HG03575 (cell line): Measurements from ENCODE around the gene FBXO11.
"Not testable (repeated sequence)": the region's sequence is repeated elsewhere in the genome, so short reads cannot be mapped to it uniquely, and the experiment has no call there.

ENCODE experiments used
- ATAC-seq: cut with Tn5 transposase; IDR thresholded peaks from one replicate; pipeline ENCODE4 v1.9.1; 2021; ENCODE audit not compliant: unreplicated experiment, insufficient number of reproducible peaks, low FRiP score; ENCODE audit errors: extremely low read depth

The FBXO11 gene

DNA sequence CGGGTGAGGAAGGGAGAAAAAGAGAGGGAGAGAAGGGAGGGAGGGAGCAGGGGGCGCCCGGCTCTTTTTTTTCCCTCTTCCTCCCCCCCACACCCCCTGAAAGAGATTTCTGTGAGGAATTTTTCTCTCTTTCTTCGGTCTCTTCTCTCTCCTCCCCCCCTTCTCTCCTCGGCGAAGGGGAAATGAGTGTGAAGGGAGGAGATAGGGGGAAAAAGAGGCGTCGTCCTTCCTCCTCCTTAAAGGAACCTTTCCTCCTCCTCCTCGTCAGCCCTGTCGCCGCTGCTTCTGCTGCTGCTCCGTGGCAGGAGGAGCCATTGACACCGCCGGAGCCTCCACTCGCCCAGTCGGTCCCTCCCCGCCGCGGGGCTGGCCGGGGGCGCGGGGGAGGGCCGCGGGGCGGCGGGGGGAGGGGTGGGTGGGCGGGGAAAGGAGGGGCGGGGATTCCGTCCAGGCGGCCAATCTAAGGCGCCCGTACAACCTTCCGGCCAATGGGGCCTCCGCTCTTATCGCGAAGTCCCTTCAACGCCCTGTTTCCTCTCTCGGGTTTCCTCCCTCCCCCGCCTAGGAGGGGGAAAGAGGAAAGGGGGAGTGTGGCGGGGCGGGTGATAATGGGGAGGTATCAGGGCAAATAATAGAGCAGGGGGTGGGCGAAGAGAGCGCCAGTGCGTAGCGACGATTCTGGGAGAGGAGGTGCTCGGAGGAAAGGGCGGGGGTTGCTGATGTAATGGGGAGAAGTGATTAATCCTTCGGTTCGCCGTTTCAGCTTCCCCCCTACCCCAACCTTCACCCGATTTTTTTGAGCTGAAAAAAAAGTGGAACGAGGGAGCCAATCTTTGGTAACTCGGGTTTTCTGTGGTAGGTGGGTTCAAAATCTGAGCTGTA lies at the start of gene FBXO11:
TSS of gene FBXO11 (minus strand) at position 342 of the 882 bp plus-strand sequence. CDS start 778 bp downstream, outside the sequence.
- peak; percentile 85 for ATAC-seq

DNA sequence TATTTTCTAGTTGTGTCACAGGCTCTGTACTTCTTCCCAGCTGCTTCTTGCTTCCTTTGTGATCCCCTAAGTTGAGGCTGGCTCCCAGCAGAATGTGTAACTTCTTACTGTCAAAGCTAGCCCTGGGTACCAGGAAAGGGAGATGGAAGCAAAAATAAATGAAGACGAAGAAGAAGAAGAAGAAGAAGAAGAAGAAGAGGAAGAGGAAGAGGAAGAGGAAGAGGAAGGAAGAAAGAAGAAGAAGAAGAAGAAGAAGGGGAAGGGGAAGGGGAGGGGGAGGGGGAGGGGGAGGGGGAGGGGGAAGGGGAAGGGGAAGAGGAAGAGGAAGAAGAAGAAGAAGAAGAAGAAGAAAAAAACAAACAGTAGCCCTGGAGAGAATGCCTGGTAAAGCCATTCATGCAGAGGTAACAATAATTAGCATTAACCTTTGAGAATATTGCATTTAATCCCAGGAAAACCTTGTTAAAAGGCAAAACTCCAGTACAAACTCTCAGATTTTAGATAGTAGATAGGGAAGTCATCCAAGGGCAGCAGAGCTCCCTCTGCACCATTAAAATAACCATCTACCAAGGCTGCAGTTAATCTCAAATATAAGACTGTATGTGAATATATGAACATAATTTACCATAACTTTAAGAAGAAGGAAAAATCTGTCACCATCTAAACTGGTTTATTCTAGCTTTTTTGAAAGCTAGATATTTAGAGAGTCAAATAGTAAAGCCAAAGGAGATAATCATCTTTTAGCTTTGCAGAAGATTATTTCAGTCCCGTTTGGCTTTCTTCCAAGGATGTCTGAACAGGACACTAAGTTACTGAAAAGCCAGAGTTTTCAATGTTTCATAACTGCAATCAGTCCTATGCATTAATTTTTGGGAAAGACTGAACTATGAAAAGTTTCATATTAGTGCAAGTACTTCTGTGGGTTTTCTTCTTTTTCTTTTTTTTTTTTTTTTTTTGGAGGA lies 44.3 kb upstream of the FBXO11 start:
- no peak for ATAC-seq

DNA sequence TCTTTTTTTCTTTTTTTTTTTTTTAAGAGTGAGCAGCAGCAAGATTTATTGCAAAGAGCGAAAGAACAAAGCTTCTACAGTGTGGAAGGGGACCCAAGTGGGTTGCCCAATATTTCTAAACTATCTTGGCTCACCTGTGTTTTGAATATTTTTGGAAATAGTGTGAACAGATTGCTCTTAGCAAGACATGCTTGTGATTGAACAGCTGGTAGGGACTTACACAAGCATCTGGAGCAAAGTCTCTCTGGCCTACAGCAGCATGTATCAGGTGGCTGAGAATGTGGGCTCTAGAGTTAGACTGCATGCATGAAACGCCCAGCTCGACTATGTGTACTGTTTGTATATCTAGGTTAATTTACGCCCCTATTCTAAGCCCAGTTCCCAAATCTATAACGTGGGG lies 40.3 kb upstream of the FBXO11 start:
- no peak for ATAC-seq

DNA sequence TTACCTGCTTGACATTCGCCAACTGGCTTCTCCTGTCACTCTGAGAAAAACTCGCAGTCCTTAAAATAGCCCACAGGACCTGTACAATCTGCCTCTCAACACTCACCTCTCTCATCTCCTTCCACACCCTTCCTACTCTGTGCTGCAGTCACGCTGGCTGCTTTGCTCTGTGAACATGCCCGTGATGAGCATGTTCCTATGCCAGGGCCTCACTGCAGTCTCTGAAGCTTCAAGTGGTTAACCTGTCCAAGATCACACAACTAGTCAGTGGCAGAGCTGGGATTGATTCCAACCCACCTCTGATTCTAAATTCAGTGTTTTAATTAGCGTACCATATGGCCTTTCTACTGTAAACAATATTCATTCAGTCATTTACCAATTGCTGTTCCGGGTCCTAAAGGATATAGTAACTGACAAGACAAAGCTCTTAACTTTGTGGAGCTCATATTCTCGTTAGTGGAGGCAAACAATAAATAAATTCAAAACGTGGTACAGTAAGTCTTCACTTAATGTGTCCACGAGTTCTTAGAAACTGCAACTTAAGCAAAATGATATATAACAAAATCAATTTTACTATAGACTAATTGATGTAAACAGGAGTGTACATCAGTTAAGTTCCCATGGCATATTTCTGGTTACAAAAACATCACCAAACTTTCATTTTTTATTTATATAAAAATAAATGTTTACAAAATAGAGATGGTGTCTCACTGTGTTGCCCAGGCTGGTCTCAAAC lies 38.9 kb upstream of the FBXO11 start:
- ATAC-seq = no peak

DNA sequence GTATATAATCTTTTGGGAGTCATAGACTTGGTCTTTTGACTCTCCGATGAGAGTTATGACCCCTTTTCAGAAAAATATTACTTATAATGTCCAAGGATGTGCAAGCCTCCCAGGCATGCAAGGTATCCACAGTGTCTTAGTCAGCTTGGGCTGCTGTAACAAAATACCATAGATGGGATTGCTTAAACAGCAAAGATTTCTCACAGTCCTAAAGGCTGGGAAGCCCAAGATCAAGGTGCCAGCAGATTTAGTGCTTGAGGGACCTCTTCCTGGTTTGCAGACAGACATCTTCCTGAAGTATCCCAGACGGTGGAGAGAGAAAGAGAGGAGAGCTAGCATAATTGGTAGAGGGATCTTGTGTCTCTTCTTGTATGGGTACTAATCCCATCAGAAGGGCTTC lies 35.6 kb upstream of the FBXO11 start:
- no peak for ATAC-seq

DNA sequence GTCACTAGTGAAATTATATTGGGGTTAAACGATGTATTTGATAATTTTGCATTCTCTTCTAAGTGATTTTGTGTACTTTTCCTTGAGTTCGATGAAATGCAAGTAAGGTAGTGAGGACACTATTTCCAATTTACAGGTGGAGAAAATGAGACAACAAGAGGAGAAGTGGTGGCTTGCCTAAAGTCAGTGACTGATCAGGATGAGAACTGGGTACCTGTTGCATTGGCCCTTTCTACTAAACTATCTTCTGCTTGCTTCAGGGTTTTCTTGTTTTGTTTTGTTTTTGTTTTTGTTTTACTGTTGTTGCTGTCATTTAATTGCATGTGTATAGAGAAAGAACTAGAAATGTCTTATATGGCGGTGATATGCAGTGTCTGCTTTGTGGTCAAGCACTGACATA lies 31.4 kb upstream of the FBXO11 start:
- ATAC-seq = no peak

DNA sequence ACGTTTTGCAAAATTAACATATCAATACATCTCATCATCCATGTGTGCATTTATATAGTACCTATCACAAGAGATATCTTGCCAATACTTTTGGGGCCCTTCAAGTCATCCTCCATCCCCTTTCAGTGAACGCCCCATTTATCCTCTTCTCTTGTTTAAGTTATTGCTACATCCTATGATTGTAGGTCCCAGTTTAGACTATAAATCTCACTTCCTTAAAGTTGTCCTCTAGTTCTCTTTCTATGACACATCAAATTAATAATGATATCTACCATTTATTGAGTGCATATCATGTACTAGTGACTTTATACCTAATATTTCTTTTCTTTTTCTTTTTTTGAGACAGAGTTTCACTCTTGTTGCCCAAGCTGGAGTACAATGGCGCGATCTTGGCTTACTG lies 28.8 kb upstream of the FBXO11 start:
- no peak for ATAC-seq

DNA sequence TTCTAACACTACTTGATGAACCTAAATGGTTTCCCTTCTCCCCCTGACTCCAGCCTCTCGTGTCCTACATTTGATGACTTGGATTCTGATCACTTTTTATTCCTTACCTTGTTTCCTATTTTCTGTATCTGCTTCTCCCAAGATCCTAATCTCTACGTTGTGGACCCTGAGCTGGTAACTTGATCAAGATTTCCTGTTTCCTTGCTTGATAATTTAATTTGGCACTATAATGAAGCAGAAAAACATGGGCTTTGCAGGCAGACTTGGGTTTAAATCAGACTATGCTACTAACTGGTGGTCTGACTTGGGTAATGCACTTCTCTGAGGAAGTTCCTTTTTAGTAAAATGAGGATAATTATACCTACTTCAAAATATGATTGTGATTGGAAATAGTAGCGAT lies 11.7 kb upstream of the FBXO11 start:
- ATAC-seq = no peak

DNA sequence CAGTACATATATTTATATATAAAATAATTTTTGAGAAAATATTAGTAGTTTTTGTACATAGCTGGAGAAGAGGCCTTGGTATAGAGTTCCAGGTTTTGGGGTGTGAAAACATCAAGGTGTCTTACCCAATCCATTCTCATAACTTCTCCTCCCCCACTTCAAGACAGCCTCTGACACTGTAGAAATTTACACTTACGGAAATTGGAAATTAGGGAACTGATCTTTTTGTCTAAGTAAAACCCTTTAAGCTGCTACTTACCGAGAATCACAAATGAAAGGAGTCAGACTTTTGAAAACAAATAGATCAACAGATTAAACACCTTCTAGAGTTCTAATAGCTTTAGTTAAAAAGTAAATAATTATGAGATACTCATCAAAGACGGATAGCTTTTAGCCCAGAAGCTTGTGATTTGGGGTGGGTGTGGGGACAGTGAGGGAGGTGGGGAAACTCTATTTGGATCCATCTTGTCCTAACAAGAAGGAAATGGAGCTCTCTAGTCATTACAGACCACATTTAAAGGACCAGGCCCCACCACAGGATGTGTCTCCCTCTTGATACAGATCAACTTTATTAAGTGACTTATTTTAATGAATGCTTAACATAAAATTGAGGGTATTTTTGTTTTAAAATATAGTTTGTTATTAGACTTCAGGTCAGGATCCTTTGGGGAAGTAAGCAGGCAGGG lies 11.1 kb upstream of the FBXO11 start:
- no peak for ATAC-seq

DNA sequence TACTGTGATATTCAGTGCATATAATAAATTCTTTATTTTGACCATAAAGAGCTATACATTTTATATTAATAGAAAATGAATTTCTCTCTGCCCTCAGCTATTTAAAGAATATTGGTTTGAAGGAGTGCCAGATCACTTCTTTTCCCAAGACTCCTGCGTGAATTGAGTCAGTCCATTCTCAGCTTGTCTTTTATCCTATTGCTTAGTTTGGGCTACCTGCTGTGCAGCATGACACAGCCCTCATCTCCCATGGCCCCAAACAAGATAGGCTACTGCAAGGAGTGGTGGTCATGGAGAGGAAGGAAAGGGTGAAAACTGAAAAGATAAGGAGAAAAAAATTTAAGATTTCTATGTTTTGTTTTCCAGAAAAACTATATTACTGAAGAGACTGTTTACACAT lies 10.1 kb upstream of the FBXO11 start:
- ATAC-seq = no peak

DNA sequence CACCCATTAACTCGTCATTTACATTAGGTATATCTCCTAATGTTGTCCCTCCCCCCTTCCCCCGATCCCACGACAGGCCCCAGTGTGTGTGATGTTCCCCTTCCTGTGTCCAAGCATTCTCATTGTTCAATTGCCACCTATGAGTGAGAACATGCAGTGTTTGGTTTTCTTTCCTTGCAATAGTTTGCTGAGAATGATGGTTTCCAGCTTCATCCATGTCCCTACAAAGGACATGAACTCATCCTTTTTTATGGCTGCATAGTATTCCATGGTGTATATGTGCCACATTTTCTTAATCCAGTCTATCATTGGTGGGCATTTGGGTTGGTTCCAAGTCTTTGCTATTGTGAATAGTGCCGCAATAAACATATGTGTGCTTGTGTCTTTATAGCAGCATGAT lies 4.4 kb upstream of the FBXO11 start:
- ATAC-seq = not testable (repeated sequence)

DNA sequence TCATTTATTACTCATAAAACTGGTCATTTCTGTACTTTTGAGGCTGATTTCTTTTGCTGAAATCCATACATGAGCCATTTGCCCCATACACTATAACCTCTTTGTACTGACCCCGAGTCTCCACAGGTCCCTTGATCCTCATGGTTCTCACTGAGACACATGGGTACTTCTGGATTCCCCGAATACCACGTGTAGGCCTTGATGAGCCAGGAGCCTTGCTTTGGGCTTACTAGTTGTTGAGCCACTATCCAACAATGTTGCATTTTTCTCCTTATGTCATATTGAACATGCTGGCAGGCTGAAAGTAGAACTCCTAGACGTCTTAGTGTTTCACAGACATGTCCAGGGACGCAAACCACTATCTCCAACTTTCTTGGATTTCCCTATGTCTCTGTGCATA lies 2.4 kb upstream of the FBXO11 start:
- no peak for ATAC-seq

DNA sequence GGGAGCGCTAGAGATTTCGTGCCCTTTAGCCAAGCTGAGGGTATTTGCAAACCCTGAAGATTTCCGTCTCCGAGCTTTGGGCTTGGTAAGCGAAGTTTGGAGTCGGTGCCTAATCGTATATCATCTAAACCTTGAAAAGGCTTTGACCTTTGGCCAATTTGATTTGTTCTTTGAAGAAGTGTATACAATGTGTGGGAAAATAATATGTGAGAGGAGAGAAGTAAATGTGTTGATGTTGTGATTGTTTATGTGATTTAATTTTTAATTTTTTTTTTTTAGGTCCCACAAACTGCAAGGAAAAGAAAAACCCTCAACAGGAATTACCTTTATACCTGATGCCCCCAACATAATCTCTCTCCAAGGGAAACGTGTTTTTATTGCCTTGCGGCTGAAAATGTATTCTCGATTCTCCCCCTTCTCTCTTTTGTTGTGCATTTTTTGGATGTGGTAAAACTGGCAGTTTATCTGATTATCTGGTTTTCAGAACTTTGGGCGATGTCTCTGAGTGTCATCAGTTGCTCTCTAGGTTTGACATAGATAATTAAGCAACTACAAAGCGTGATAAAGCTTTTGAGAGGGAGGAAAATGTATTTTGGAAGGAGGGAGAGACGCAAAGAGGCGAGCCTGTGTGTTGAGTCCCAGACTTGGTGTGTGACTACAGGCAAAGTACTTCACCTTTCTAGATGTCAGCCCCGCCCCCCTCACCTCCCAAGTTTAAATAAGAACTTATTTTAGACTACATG lies 912 bp upstream of the FBXO11 start:
- ATAC-seq = no peak

DNA sequence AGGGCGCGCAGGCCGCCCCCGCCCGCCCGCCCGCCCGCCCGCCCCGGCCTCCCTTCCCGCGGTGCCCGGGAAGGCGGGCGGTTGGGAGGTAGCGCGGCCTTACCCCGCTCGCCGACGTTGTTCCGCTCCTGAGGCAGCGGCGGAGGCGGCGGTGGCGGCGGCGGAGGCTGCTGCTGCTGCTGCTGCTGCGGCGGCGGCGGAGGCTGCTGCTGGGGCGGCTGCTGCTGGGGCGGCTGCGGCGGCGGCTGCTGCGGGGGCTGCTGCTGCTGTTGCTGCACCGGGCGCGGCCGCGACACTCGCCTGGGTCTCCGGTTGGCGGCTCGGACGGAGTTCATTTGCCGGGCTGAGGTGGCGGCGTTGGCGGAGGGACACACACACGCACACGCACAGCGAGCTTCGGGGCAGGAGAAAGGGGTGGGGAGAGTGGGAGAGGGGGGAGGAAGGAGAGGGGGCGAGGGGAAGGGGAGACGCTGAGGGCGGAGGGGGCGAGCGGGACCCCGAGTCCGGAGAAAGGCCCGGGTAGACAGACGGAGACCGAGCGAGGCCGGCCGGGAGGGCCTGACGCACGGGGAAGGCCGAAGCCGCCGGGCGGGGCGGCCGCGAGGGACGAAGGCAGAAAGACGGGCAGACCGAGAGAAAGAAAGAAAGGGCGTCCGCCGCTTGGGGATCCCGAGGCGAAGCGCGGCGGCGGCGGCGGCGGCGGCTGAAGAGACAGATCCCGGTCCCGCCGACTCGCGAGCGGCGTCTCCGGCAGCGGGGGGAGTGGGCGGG lies 727 bp downstream of the FBXO11 start:
- no peak for ATAC-seq

DNA sequence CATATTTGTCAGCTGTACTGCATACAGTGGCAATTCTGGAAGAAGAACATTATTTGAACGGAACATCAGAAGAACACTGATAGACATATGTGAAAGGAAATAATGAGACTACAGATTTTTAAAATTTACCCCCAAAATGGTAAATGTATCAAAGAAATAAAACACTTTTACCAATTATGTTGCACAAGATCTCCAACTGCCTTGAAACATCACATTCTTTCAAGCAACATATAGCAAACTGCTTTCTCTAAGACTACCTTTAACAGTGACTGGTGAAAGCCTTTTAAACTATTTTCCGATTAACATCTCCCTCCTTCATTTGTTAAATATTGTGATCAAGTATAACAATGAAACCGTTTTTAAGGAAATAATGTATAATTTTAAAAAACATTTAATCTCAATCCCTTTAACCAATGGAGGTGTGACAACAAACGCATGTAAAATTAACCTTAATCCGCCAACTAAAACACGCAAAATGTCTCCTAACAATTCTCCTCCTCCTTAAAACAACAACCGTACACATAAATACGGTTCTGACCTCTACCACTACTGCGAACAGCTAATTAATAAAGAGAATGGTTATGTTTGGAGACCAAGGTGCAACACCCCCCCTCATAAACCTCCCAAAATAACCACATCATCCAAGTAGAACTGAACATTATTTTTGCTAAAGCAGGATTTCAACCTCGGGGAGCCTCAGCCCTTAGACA lies 2.4 kb downstream of the FBXO11 start:
- ATAC-seq = no peak

DNA sequence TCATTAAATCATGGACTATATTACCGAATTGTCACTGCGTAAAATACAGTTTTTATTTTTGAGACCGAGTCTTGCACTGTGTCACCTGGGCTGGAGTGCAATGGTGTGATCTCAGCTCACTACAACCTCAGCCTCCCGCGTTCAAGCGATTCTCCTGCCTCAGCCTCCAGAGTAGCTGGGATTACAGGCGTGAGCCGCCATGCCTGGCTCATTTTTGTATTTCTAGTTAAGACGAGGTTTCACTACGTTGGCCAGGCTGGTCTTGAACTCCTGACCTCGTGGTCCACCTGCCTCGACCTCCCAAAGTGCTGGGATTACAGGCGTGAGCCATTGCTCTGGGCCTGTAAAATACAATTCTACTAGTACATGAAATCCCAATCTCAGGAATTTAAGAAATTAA lies 4.4 kb downstream of the FBXO11 start:
- not testable (repeated sequence) for ATAC-seq

DNA sequence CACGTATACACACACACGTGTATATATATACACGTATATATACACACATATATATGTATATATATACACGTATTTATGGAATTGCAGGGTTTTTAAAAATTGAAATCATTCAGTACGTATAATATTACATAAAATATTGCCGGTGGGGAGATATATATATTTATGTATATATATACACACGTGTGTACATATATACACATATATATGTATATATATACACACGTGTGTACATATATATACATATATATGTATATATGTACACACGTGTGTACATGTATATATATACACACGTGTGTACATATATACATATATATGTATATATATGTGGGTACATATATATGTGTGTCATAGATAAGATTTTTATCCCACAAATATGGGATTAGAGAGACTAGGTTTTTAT lies 5.4 kb downstream of the FBXO11 start:
- no peak for ATAC-seq
